ENCODE measurements around the gene ECE1. TPM values are rescaled to one million over a fixed set of nuclear protein-coding genes. Genes with fewer than 3 reads are reported as not detected.

The ECE1 gene
- total RNA-seq, 2 donors from 2014 or later, result 83.7 to 152 TPM

DNA sequence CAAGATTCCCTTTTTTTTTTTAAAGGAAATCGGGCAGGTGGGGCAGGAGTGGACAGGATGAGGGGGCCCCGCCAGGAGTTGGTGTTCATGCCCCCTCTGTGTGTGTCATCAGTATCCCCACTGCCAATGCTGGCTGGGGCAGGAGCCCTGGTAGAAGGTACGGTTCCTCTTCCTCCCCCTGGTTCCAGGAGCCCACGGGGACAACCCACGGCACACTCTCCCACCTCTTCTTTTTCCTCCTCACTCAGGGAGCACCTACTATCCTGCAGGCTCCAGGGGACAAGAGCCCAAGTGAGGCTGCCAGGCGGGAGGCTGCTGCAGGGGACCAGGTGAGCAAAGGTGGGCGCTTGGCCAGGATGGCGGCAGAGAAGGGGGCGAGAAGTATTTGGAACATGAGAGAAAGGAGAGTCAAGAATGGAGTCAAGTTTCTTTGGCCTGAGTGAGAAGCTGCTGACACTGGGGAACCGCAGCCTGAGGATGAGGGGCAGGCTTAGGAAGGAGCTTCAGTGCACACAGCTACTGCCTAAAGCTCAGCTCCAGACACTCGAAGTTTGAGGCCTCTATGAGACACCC, 26.5 kb downstream of the ECE1 start:
- H3K36me3 ChIP-seq, result peaks cover 51% of the 10 kb centered on the region
- peak overlapping the region; percentile 97 to 98 for H3K27ac ChIP-seq
- no peaks in the 10 kb centered on the region for H3K9me3 ChIP-seq
- H3K4me3 ChIP-seq, result no peak overlapping the region
- no peaks in the 10 kb centered on the region for H3K27me3 ChIP-seq
- no peak for DNase-seq (ENCODE audit: low spot score)
- TF ChIP-seq, protein P1, sequence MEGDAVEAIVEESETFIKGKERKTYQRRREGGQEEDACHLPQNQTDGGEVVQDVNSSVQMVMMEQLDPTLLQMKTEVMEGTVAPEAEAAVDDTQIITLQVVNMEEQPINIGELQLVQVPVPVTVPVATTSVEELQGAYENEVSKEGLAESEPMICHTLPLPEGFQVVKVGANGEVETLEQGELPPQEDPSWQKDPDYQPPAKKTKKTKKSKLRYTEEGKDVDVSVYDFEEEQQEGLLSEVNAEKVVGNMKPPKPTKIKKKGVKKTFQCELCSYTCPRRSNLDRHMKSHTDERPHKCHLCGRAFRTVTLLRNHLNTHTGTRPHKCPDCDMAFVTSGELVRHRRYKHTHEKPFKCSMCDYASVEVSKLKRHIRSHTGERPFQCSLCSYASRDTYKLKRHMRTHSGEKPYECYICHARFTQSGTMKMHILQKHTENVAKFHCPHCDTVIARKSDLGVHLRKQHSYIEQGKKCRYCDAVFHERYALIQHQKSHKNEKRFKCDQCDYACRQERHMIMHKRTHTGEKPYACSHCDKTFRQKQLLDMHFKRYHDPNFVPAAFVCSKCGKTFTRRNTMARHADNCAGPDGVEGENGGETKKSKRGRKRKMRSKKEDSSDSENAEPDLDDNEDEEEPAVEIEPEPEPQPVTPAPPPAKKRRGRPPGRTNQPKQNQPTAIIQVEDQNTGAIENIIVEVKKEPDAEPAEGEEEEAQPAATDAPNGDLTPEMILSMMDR (IDR thresholded peaks at IDR 0.05), result no peak
- peaks cover 2 to 88% of the 10 kb centered on the region in 2 donors for H3K4me1 ChIP-seq

DNA sequence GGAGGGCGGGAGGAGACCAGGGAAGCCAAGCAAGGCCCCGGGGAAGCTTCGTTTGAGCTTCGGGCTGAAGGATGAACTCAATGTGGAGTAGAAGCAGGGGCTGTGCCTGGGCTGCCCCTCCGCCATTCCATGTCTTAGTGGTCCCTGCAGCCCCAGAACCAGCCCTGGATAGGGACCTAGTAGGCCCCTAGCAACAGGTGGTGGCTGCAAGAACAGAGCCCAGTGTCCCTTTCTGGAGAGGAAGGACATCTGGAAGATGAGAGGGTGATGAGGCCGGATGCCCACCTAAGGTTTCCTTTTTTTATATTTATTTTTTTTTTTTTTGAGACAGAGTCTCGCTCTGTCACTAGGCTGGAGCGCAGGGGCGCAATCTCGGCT, 27.2 kb downstream of the ECE1 start:
- Histone ChIP-seq H3K36me3 (peaks cover 51% of the 10 kb centered on the region), H3K9me3 (no peaks in the 10 kb centered on the region), H3K27me3 (no peaks in the 10 kb centered on the region), H3K4me3 (no peak overlapping the region), H3K4me1 (peaks cover 2 to 81% of the 10 kb centered on the region in 2 donors), H3K27ac (peak overlapping the region; percentile 97 to 98)
- no peak for DNase-seq (ENCODE audit: low spot score)
- TF ChIP-seq, protein P1 (IDR thresholded peaks at IDR 0.05), result no peak

DNA sequence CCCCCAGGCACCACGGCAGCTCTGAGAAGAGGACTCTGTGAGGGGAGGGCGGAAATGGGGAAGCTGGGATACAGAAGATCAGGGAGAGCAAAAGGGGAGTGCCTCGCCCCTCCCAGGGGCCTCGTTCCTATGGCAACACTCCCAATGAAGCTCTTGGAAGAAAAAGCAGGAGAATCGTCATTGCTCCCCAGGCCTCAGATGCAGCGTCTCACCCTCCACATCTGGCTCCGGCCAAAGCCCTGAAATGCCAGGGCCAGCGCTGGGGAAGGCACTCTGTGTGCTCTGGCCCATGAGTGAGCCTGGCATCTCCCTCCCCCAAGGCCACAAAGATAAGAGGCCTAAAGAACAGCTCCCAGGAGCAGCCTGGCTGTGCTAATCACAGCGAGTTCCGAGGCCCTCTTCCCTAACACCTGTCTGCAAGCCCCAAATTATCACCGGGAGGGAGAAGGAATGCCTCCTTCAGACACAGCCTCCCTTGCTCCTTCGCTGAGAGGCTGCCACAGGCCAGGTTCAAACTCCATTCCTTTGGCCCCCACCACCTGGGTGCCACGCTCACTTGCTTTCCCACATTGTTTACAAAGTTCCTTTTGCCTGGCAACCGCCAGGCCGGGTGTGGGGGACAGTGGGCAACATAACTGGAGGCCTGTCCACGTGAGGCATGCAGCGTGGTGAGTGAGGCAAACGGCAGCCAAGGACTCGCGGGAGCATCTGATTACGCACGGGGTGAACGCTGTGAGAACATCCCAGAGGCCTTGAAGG, 27.8 kb downstream of the ECE1 start:
- Histone ChIP-seq H3K27me3 (no peaks in the 10 kb centered on the region), H3K36me3 (peaks cover 51% of the 10 kb centered on the region), H3K27ac (peak overlapping the region; percentile 97 to 98), H3K4me1 (peaks cover under 1 to 77% of the 10 kb centered on the region in 2 donors), H3K4me3 (peak overlapping the region in 1 of 2 donors; percentile 22), H3K9me3 (no peaks in the 10 kb centered on the region)
- TF ChIP-seq, protein P1 (IDR thresholded peaks at IDR 0.05), result no peak
- peak; percentile 94 for DNase-seq (ENCODE audit: low spot score)

DNA sequence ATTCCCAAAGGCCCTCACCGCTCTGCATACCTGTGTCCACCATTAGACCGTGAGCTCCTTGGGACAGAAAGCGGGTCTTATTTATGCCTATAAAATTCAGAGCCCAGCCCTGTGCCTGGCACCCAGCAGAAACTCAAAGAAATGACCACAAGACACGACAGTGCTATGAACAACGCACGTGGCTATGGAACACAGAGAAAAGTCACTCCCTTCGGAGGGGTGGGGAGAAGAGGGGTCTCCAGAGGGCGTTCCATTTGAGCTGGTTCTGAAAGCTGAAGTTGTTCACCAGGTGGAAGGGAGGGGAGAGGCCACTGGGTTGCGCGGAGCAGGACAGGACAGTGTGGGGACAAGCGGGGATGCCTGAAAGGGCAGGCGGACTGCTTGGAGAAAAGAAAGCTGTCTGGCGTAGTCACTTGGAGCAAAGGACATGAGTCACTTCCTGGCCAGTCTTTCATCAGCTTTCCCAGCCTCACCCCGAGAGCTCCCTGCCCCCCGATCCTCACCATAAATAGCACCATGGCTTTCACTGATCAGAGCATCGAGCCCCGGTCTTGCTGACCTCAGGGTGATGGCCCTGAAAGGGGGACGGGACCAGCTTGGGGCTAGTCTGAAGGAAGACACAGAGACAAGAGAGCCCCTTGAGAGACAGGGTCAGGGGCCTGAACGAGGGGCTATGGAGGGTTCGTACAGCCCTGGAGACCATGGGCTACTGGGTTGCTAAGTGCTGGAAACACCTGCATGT, 28.5 kb downstream of the ECE1 start:
- TF ChIP-seq, protein P1 (IDR thresholded peaks at IDR 0.05), result no peak
- Histone ChIP-seq H3K4me1 (peaks cover 0 to 73% of the 10 kb centered on the region in 2 donors), H3K36me3 (peaks cover 51% of the 10 kb centered on the region), H3K27me3 (no peaks in the 10 kb centered on the region), H3K27ac (peak overlapping the region; percentile 97 to 98), H3K4me3 (peak overlapping the region in 1 of 2 donors; percentile 22), H3K9me3 (no peaks in the 10 kb centered on the region)
- peak; percentile 95 for DNase-seq (ENCODE audit: low spot score)

DNA sequence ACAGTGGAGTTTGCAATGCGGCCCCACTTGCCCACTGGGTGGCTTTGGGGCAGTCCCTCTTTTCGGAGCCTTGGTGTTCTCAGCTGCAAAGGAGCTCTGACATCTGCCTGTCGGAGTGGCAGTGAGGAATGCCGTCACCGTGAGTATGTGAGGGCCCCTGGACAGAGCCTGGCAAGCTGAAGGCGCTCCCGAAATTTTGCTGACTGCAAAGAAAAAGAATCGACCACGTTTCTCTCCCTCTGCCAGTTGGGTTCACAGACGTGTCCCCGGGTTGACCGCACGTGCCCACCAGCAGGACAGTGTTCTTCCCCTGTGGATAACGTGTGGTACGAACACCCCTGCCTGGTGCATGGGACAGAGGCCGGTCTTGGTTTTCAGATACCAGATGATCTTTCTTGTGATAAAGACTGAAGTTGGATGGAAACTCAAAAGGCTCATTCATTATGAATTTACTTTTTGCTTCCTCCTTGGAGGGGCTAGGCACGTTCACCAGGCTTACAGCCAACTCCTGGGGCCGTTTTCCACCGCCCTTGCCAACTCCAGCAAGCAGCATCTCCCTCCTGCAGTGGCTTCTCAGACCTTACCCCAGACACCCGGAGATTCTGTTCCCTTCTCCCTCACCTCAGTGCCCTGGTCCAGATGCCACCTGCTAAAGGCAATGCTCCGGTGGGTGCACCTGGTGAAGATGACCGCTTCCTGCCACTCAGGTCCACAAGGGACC, 29.7 kb downstream of the ECE1 start:
- no peak for DNase-seq (ENCODE audit: low spot score)
- H3K4me1 ChIP-seq, result peaks cover 0 to 62% of the 10 kb centered on the region in 2 donors
- no peaks in the 10 kb centered on the region for H3K9me3 ChIP-seq
- H3K4me3 ChIP-seq, result no peak overlapping the region
- no peaks in the 10 kb centered on the region for H3K27me3 ChIP-seq
- peak overlapping the region; percentile 97 to 98 for H3K27ac ChIP-seq
- TF ChIP-seq, protein P1 (IDR thresholded peaks at IDR 0.05), result no peak
- peaks cover 51% of the 10 kb centered on the region for H3K36me3 ChIP-seq

All from right atrium auricular region (tissue), 2 donors.